ENCODE results near the gene HIVEP3.

Gene HIVEP3

GRCh38 chr1:41862384-41863221 lies 56.1 kb downstream of the HIVEP3 start:
- WGBS (ENCODE audit: extremely low coverage, insufficient coverage, low lambda C conversion rate), result no CpG with 5 or more reads among the region's 7 CpGs

DNA sequence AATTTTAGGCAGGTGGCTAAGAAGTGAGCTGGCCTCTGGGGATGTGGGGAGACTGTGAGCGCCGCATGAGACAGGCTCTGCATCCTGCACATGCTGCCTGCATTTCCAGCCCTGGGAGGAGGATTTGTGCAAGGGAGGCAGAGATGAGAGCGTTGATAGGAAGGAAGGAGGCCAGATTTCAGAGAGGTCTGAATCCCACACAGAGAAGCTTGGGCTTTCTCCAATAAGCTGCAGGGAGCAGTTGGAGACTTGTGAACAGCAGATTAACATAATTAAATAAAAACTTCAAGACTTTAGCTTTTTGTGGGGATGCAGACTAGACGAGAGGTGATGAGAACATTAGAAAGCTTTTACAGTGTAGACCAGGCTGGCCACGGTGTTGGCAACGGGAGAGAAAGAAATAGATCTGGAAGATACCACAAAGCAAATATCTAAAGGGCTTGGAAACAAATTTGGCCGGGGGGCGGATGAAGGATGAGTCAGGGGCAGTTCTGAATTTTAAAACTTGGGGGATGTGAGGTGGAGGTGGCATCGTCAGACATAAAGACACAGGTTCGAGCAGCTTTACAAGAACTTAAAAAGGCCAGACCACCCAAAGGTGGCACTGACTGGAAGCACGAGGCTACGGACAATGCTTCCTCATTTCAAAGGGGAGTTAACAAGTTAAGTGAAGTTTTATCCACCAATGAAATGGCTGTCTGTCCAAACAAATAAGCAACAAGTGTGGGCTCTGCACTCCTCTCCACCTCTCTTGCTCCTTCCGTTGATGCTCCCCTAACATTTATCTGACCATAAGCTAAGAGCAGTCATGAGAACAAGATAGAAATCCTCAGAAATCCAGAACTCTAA lies 57.0 kb downstream of the HIVEP3 start:
- Histone ChIP-seq H2BK120ac (ENCODE audit: low read depth, low read length) (no peak overlapping the region), H2BK15ac (replicated peaks; ENCODE audit: low read depth) (no peak overlapping the region), H3K4ac (ENCODE audit: low read depth, low read length) (no peak overlapping the region), H3K56ac (ENCODE audit: low read length) (peak overlapping the region; percentile 51), H3K23ac (ENCODE audit: low read length) (no peak overlapping the region), H3K9ac (ENCODE audit: low read length) (no peak overlapping the region), H3K79me1 (ENCODE audit: low read length) (no peaks in the 10 kb centered on the region), H3K4me2 (ENCODE audit: low read length) (no peak overlapping the region), H3K4me1 (ENCODE audit: control insufficient read depth, low read depth, low read length) (peaks cover 12% of the 10 kb centered on the region), H3K18ac (ENCODE audit: low read length) (no peak overlapping the region), H4K8ac (ENCODE audit: low read depth, low read length) (no peak overlapping the region), H3K36me3 (ENCODE audit: control insufficient read depth, insufficient read depth, low read length) (no peaks in the 10 kb centered on the region), H3K4me3 (ENCODE audit: low read length) (no peak overlapping the region), H3K27ac (ENCODE audit: low read depth, low read length) (peak overlapping the region; percentile 43), H4K5ac (ENCODE audit: low read length) (no peak overlapping the region), H3K27me3 (ENCODE audit: insufficient read depth, low read length, poor library complexity) (no peaks in the 10 kb centered on the region), H2AK5ac (ENCODE audit: low read length) (no peak overlapping the region), H3K79me2 (ENCODE audit: control insufficient read depth, insufficient read depth, low read length) (no peaks in the 10 kb centered on the region), H2BK5ac (ENCODE audit: low read length) (no peak overlapping the region)
- no peak for DNase-seq
- no CpG with 5 or more reads among the region's 13 CpGs for WGBS (ENCODE audit: extremely low coverage, insufficient coverage, low lambda C conversion rate)

More at GRCh38 chr1:41862384-41863221, 56.1 kb downstream of the HIVEP3 start:
- Histone ChIP-seq H3K4ac (ENCODE audit: low read depth, low read length) (no peak overlapping the region), H3K4me1 (ENCODE audit: control insufficient read depth, low read depth, low read length) (peaks cover 12% of the 10 kb centered on the region), H3K36me3 (ENCODE audit: control insufficient read depth, insufficient read depth, low read length) (no peaks in the 10 kb centered on the region), H2BK5ac (ENCODE audit: low read length) (peak overlapping the region; percentile 6), H4K5ac (ENCODE audit: low read length) (no peak overlapping the region), H3K9ac (ENCODE audit: low read length) (no peak overlapping the region), H3K4me3 (ENCODE audit: low read length) (no peak overlapping the region), H3K27me3 (ENCODE audit: insufficient read depth, low read length, poor library complexity) (no peaks in the 10 kb centered on the region), H2BK120ac (ENCODE audit: low read depth, low read length) (no peak overlapping the region), H2BK15ac (replicated peaks; ENCODE audit: low read depth) (no peak overlapping the region), H3K56ac (ENCODE audit: low read length) (peak overlapping the region; percentile 30), H3K79me1 (ENCODE audit: low read length) (no peaks in the 10 kb centered on the region), H4K8ac (ENCODE audit: low read depth, low read length) (no peak overlapping the region), H3K23ac (ENCODE audit: low read length) (peak overlapping the region; percentile 52), H3K4me2 (ENCODE audit: low read length) (no peak overlapping the region), H2AK5ac (ENCODE audit: low read length) (no peak overlapping the region), H3K79me2 (ENCODE audit: control insufficient read depth, insufficient read depth, low read length) (no peaks in the 10 kb centered on the region), H3K27ac (ENCODE audit: low read depth, low read length) (no peak overlapping the region), H3K18ac (ENCODE audit: low read length) (peak overlapping the region; percentile 8)
- DNase-seq, result peak; percentile 44

GRCh38 chr1:41860771-41861170 lies 58.0 kb downstream of the HIVEP3 start:
- H3K9ac ChIP-seq (ENCODE audit: low read length), result no peak overlapping the region
- no peak overlapping the region for H3K27ac ChIP-seq (ENCODE audit: low read depth, low read length)
- no peak overlapping the region for H3K4me2 ChIP-seq (ENCODE audit: low read length)
- no peaks in the 10 kb centered on the region for H3K27me3 ChIP-seq (ENCODE audit: insufficient read depth, low read length, poor library complexity)
- H2BK5ac ChIP-seq (ENCODE audit: low read length), result no peak overlapping the region
- H2AK5ac ChIP-seq (ENCODE audit: low read length), result no peak overlapping the region
- WGBS (ENCODE audit: extremely low coverage, insufficient coverage, low lambda C conversion rate), result no CpG with 5 or more reads among the region's 8 CpGs
- no peaks in the 10 kb centered on the region for H3K79me1 ChIP-seq (ENCODE audit: low read length)
- no peak overlapping the region for H3K4me3 ChIP-seq (ENCODE audit: low read length)
- peak overlapping the region; percentile 44 for H3K4ac ChIP-seq (ENCODE audit: low read depth, low read length)
- H3K56ac ChIP-seq (ENCODE audit: low read length), result no peak overlapping the region
- H3K23ac ChIP-seq (ENCODE audit: low read length), result no peak overlapping the region
- H4K8ac ChIP-seq (ENCODE audit: low read depth, low read length), result no peak overlapping the region
- no peak overlapping the region for H2BK120ac ChIP-seq (ENCODE audit: low read depth, low read length)
- H3K18ac ChIP-seq (ENCODE audit: low read length), result no peak overlapping the region
- no peak for DNase-seq
- no peaks in the 10 kb centered on the region for H3K36me3 ChIP-seq (ENCODE audit: control insufficient read depth, insufficient read depth, low read length)
- H4K5ac ChIP-seq (ENCODE audit: low read length), result no peak overlapping the region
- no peak overlapping the region for H2BK15ac ChIP-seq (replicated peaks; ENCODE audit: low read depth)
- H3K4me1 ChIP-seq (ENCODE audit: control insufficient read depth, low read depth, low read length), result peaks cover 12% of the 10 kb centered on the region
- H3K79me2 ChIP-seq (ENCODE audit: control insufficient read depth, insufficient read depth, low read length), result no peaks in the 10 kb centered on the region

DNA sequence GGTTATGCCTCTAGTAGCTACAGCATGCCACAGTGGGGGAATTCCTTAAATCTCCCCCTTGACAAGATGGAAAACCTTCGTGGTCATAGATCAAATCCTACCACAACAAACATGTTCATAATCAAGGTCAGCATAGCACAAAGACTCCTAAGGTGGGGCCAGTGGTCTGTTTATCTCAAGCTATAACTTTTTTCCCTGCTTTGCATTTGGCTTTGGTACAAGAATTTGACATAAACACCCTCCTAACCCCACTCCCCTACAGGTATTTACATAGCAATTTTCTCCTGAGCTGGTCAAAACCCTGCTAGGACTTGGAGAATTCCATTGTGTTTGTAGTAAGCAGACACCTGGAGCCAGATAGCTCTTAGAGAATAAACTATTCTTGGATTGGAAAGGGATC lies 58.5 kb downstream of the HIVEP3 start:
- Histone ChIP-seq H3K23ac (ENCODE audit: low read length) (no peak overlapping the region), H3K27me3 (ENCODE audit: insufficient read depth, low read length, poor library complexity) (no peaks in the 10 kb centered on the region), H3K27ac (ENCODE audit: low read depth, low read length) (no peak overlapping the region), H4K5ac (ENCODE audit: low read length) (no peak overlapping the region), H2AK5ac (ENCODE audit: low read length) (no peak overlapping the region), H4K8ac (ENCODE audit: low read depth, low read length) (no peak overlapping the region), H3K18ac (ENCODE audit: low read length) (no peak overlapping the region), H3K36me3 (ENCODE audit: control insufficient read depth, insufficient read depth, low read length) (no peaks in the 10 kb centered on the region), H3K4me2 (ENCODE audit: low read length) (no peak overlapping the region), H3K4me1 (ENCODE audit: control insufficient read depth, low read depth, low read length) (peaks cover 12% of the 10 kb centered on the region), H3K4ac (ENCODE audit: low read depth, low read length) (peak overlapping the region; percentile 44), H3K9ac (ENCODE audit: low read length) (no peak overlapping the region), H2BK120ac (ENCODE audit: low read depth, low read length) (no peak overlapping the region), H3K79me2 (ENCODE audit: control insufficient read depth, insufficient read depth, low read length) (no peaks in the 10 kb centered on the region), H3K4me3 (ENCODE audit: low read length) (no peak overlapping the region), H2BK15ac (replicated peaks; ENCODE audit: low read depth) (no peak overlapping the region), H3K79me1 (ENCODE audit: low read length) (no peaks in the 10 kb centered on the region), H3K56ac (ENCODE audit: low read length) (no peak overlapping the region), H2BK5ac (ENCODE audit: low read length) (no peak overlapping the region)
- no CpG with 5 or more reads among the region's 1 CpG for WGBS (ENCODE audit: extremely low coverage, insufficient coverage, low lambda C conversion rate)
- DNase-seq, result no peak

DNA sequence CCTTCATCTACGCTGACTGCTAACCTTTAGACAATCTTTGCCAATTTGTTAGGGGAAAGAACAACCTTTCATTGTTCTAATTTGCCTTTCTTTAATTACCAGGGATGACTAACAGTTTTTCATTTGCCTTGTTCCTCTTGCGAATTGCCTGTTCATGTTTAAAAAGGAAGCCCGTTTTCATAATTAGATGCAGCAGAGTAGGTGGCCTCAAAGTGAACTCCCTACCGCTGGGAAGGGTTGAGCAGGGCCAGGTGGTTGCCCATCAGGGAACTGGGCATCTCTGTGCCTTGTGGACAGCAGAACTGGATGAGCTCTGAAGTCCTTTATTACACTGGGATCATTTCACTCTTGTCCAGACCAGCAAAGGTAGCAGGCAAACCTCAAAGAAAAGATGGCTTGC lies 59.0 kb downstream of the HIVEP3 start:
- no peak overlapping the region for H3K27ac ChIP-seq (ENCODE audit: low read depth, low read length)
- H3K4ac ChIP-seq (ENCODE audit: low read depth, low read length), result no peak overlapping the region
- H3K9ac ChIP-seq (ENCODE audit: low read length), result no peak overlapping the region
- H3K23ac ChIP-seq (ENCODE audit: low read length), result no peak overlapping the region
- no peak for DNase-seq
- H2BK15ac ChIP-seq (replicated peaks; ENCODE audit: low read depth), result no peak overlapping the region
- no peaks in the 10 kb centered on the region for H3K79me2 ChIP-seq (ENCODE audit: control insufficient read depth, insufficient read depth, low read length)
- H3K4me1 ChIP-seq (ENCODE audit: control insufficient read depth, low read depth, low read length), result peaks cover 12% of the 10 kb centered on the region
- H3K4me2 ChIP-seq (ENCODE audit: low read length), result no peak overlapping the region
- H3K4me3 ChIP-seq (ENCODE audit: low read length), result no peak overlapping the region
- no peak overlapping the region for H4K5ac ChIP-seq (ENCODE audit: low read length)
- no peak overlapping the region for H3K18ac ChIP-seq (ENCODE audit: low read length)
- H3K79me1 ChIP-seq (ENCODE audit: low read length), result no peaks in the 10 kb centered on the region
- H3K36me3 ChIP-seq (ENCODE audit: control insufficient read depth, insufficient read depth, low read length), result no peaks in the 10 kb centered on the region
- H3K27me3 ChIP-seq (ENCODE audit: insufficient read depth, low read length, poor library complexity), result no peaks in the 10 kb centered on the region
- H2BK120ac ChIP-seq (ENCODE audit: low read depth, low read length), result no peak overlapping the region
- H3K56ac ChIP-seq (ENCODE audit: low read length), result no peak overlapping the region
- no peak overlapping the region for H4K8ac ChIP-seq (ENCODE audit: low read depth, low read length)
- no peak overlapping the region for H2AK5ac ChIP-seq (ENCODE audit: low read length)
- H2BK5ac ChIP-seq (ENCODE audit: low read length), result no peak overlapping the region
- WGBS (ENCODE audit: extremely low coverage, insufficient coverage, low lambda C conversion rate), result no CpG with 5 or more reads among the region's 4 CpGs
